ENCODE results near the gene ATPAF2. TPM values are rescaled to one million over a fixed set of nuclear protein-coding genes. Genes with fewer than 3 reads are reported as not detected.

The ATPAF2 gene
- total RNA-seq, 1 experiment from 2014 or later = 46.1 TPM

DNA sequence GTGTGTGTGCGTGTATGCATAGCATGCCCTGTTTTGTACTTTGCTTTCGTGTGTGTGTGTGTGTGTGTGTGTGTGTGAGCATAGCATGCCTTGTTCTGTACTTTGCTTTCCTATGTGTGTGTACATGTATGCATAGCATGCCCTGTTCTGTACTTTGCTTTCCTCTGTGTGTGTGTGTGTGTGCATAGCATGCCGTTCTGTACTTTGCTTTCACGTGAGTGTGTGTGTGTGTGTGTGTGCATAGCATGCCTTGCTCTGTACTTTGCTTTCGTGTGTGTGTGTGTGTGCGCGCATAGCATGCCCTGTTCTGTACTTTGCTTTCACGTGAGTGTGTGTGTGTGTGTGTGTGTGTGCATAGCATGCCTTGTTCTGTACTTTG lies 38.9 kb downstream of the ATPAF2 start:
- no peak overlapping the region for H3K4me3 ChIP-seq (replicated peaks in 1 of 2; ENCODE audit: low read depth in 1 of 2, low read length in 2 of 2)
- no peaks in the 10 kb centered on the region for H3K9me3 ChIP-seq (ENCODE audit: control insufficient read depth in 1 of 2, insufficient read depth in 1 of 2, low read depth in 1 of 2, low read length in 2 of 2)
- intact Hi-C loops (cut with micrococcal nuclease) = no loop called here
- H3K9me2 ChIP-seq (ENCODE audit: insufficient read depth) = no peaks in the 10 kb centered on the region
- H3K27me3 ChIP-seq (ENCODE audit: insufficient read depth, low read length) = no peaks in the 10 kb centered on the region
- no peaks in the 10 kb centered on the region for H4K20me1 ChIP-seq (ENCODE audit: insufficient read depth)
- ChIA-PET CTCF (no interaction called here), POLR2A (no interaction called here), RAD21 (ENCODE audit: low non-redundant PET in 1 of 2, low total read pairs in 2 of 2, uncharacterized antibody in 2 of 2, unreplicated experiment in 2 of 2) (interaction anchor here in 1 of 2 experiments (0.7 kb wide), 1 partner anchor 162 kb away, joined by 8 read pairs; no protein-coding TSS in a partner anchor)
- no peaks in the 10 kb centered on the region for H3K36me3 ChIP-seq (ENCODE audit: control insufficient read depth in 1 of 2, insufficient read depth in 2 of 2, low read length in 2 of 2)
- no TSS peak for BruUV-seq (replicated peaks)
- DNase-seq (ENCODE audit: low read depth, low spot score) (no peak), ATAC-seq (no peak)
- H2AFZ ChIP-seq (ENCODE audit: low read depth, low read length, poor library complexity, severe bottlenecking) = no peak overlapping the region
- TF ChIP-seq CEBPB (IDR thresholded peaks at IDR 0.05; ENCODE audit: low read depth) = no peak
- TF ChIP-seq SIN3A (IDR thresholded peaks at IDR 0.05; ENCODE audit: low read depth) = no peak
- no peak for TF ChIP-seq FOSL1 (IDR thresholded peaks at IDR 0.05; ENCODE audit: low read depth)
- TF ChIP-seq ZNF274 (IDR thresholded peaks at IDR 0.05; ENCODE audit: low read depth, low read length) = no peak
- TF ChIP-seq, protein P1, sequence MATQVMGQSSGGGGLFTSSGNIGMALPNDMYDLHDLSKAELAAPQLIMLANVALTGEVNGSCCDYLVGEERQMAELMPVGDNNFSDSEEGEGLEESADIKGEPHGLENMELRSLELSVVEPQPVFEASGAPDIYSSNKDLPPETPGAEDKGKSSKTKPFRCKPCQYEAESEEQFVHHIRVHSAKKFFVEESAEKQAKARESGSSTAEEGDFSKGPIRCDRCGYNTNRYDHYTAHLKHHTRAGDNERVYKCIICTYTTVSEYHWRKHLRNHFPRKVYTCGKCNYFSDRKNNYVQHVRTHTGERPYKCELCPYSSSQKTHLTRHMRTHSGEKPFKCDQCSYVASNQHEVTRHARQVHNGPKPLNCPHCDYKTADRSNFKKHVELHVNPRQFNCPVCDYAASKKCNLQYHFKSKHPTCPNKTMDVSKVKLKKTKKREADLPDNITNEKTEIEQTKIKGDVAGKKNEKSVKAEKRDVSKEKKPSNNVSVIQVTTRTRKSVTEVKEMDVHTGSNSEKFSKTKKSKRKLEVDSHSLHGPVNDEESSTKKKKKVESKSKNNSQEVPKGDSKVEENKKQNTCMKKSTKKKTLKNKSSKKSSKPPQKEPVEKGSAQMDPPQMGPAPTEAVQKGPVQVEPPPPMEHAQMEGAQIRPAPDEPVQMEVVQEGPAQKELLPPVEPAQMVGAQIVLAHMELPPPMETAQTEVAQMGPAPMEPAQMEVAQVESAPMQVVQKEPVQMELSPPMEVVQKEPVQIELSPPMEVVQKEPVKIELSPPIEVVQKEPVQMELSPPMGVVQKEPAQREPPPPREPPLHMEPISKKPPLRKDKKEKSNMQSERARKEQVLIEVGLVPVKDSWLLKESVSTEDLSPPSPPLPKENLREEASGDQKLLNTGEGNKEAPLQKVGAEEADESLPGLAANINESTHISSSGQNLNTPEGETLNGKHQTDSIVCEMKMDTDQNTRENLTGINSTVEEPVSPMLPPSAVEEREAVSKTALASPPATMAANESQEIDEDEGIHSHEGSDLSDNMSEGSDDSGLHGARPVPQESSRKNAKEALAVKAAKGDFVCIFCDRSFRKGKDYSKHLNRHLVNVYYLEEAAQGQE (IDR thresholded peaks at IDR 0.05; ENCODE audit: low read depth) = no peak
- TF ChIP-seq POLR2AphosphoS5 (IDR thresholded peaks at IDR 0.05; ENCODE audit: low read depth, low read length) = no peak
- TF ChIP-seq JUND (IDR thresholded peaks at IDR 0.05) = no peak
- no peak for TF ChIP-seq ELF1 (IDR thresholded peaks at IDR 0.05; ENCODE audit: borderline replicate concordance, low read depth)
- no peak for TF ChIP-seq SRF (IDR thresholded peaks at IDR 0.05; ENCODE audit: low read depth)
- no peak for TF ChIP-seq EZH2phosphoT487 (IDR thresholded peaks at IDR 0.05; ENCODE audit: borderline replicate concordance)
- TF ChIP-seq, protein P2, sequence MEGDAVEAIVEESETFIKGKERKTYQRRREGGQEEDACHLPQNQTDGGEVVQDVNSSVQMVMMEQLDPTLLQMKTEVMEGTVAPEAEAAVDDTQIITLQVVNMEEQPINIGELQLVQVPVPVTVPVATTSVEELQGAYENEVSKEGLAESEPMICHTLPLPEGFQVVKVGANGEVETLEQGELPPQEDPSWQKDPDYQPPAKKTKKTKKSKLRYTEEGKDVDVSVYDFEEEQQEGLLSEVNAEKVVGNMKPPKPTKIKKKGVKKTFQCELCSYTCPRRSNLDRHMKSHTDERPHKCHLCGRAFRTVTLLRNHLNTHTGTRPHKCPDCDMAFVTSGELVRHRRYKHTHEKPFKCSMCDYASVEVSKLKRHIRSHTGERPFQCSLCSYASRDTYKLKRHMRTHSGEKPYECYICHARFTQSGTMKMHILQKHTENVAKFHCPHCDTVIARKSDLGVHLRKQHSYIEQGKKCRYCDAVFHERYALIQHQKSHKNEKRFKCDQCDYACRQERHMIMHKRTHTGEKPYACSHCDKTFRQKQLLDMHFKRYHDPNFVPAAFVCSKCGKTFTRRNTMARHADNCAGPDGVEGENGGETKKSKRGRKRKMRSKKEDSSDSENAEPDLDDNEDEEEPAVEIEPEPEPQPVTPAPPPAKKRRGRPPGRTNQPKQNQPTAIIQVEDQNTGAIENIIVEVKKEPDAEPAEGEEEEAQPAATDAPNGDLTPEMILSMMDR (IDR thresholded peaks at IDR 0.05 in 2 of 3, conservative IDR thresholded peaks at IDR 0.05 in 1 of 3; ENCODE audit: borderline replicate concordance in 1 of 3, insufficient read depth in 1 of 3, low read depth in 2 of 3, low read length in 2 of 3) = no peak
- no peak for TF ChIP-seq POLR2A (IDR thresholded peaks at IDR 0.05; ENCODE audit: borderline replicate concordance, extremely low read depth, insufficient read depth, insufficient read length)
- TF ChIP-seq SP1 (IDR thresholded peaks at IDR 0.05; ENCODE audit: low read depth) = no peak
- TF ChIP-seq, protein P3, sequence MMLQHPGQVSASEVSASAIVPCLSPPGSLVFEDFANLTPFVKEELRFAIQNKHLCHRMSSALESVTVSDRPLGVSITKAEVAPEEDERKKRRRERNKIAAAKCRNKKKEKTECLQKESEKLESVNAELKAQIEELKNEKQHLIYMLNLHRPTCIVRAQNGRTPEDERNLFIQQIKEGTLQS (IDR thresholded peaks at IDR 0.05) = no peak
- TF ChIP-seq YY1 (IDR thresholded peaks at IDR 0.05; ENCODE audit: extremely low read depth, insufficient replicate concordance, low read depth, low read length) = no peak
- TF ChIP-seq, protein P4, sequence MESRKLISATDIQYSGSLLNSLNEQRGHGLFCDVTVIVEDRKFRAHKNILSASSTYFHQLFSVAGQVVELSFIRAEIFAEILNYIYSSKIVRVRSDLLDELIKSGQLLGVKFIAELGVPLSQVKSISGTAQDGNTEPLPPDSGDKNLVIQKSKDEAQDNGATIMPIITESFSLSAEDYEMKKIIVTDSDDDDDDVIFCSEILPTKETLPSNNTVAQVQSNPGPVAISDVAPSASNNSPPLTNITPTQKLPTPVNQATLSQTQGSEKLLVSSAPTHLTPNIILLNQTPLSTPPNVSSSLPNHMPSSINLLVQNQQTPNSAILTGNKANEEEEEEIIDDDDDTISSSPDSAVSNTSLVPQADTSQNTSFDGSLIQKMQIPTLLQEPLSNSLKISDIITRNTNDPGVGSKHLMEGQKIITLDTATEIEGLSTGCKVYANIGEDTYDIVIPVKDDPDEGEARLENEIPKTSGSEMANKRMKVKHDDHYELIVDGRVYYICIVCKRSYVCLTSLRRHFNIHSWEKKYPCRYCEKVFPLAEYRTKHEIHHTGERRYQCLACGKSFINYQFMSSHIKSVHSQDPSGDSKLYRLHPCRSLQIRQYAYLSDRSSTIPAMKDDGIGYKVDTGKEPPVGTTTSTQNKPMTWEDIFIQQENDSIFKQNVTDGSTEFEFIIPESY (IDR thresholded peaks at IDR 0.05; ENCODE audit: extremely low read depth, insufficient replicate concordance, low read length) = no peak
- no peak for TF ChIP-seq EZH2 (IDR thresholded peaks at IDR 0.05)
- no peak for TF ChIP-seq TCF7L2 (IDR thresholded peaks at IDR 0.05; ENCODE audit: borderline replicate concordance, extremely low read depth, insufficient read depth, insufficient read length)
- no peak for TF ChIP-seq CBX3 (IDR thresholded peaks at IDR 0.05; ENCODE audit: low read depth)
- H3K9ac ChIP-seq (ENCODE audit: low read length) = no peak overlapping the region
- H3K4me1 ChIP-seq (ENCODE audit: control insufficient read depth in 1 of 2, insufficient read depth in 2 of 2, low read length in 2 of 2) = 0 out of 4 replicates have a peak, but pooled peaks cover 0 to 4% of the 10 kb centered on the region in 2 experiments
- no peaks in the 10 kb centered on the region for H3K79me2 ChIP-seq (ENCODE audit: insufficient read depth, low read length)
- no peak overlapping the region for H3K4me2 ChIP-seq (ENCODE audit: low read length)
- H3K27ac ChIP-seq (ENCODE audit: low read depth, low read length) = no peak overlapping the region
